ENCODE measurements around the gene CKB.

GRCh38 chr14:103476065-103476464 lies 46.6 kb downstream of the CKB start:
- no peak for TF ChIP-seq CTCF (conservative IDR thresholded peaks at IDR 0.05; ENCODE audit: low read length)
- TF ChIP-seq EZH2phosphoT487 (IDR thresholded peaks at IDR 0.05; ENCODE audit: borderline replicate concordance), result no peak

Measured in Loucy (cell line).